A549 (cell line): ENCODE measurements around the gene SEPTIN7.

Experiments
- CTCF ChIP-seq: fragments of >200 bp; sonication (Bioruptor Twin); formaldehyde crosslinking; IDR thresholded peaks from 3 replicates; pipeline ENCODE4 v1.5.1; 2016
- RAD21 ChIP-seq, 2 experiments: fragments of >200 bp in 1 of 2; sonication (Bioruptor Twin) in 1 of 2; formaldehyde crosslinking in 1 of 2; IDR thresholded peaks in 1 of 2; conservative IDR thresholded peaks in 1 of 2; 2 replicates in 1 of 2; 3 replicates in 1 of 2; pipeline ENCODE4 v1.6.1; 2012 to 2018; ENCODE audit warnings: inconsistent platforms in 1 of 2

- TF ChIP-seq CTCF, result no peak
- TF ChIP-seq RAD21 (conservative IDR thresholded peaks at IDR 0.05 in 1 of 2, IDR thresholded peaks at IDR 0.05 in 1 of 2), result no peak
Measured at GRCh38 chr7:35849158-35849831, 48.4 kb downstream of the SEPTIN7 start.
